Nephron progenitor cell (in vitro differentiated cells): ENCODE results near the gene FOXA1.

ENCODE experiments used
- DNase-seq: peaks from one replicate; pipeline ENCODE4 v3.0.0; 2021
- H3K27ac Mint-ChIP-seq: 2 replicates; pipeline ENCODE4 v1.8.0; 2021; ENCODE audit warnings: mild to moderate bottlenecking, moderate library complexity, mixed read lengths
- H3K27me3 Mint-ChIP-seq: 2 replicates; pipeline ENCODE4 v1.8.0; 2021; ENCODE audit warnings: mild to moderate bottlenecking, low read depth, mixed read lengths; ENCODE audit not compliant: poor library complexity
- H3K36me3 Mint-ChIP-seq: 2 replicates; pipeline ENCODE4 v1.8.0; 2021; ENCODE audit warnings: low read depth, mixed read lengths
- H3K4me1 Mint-ChIP-seq: 2 replicates; pipeline ENCODE4 v1.8.0; 2021; ENCODE audit warnings: mixed read lengths
- H3K4me3 Mint-ChIP-seq: 2 replicates; pipeline ENCODE4 v1.8.0; 2021; ENCODE audit warnings: mild to moderate bottlenecking, moderate library complexity, mixed read lengths
- H3K9me3 Mint-ChIP-seq: 2 replicates; pipeline ENCODE4 v1.8.0; 2021; ENCODE audit warnings: mild to moderate bottlenecking, moderate library complexity, mixed read lengths
- TF ChIP-seq, protein P1 (sequence below): fragments of 200-600 bp; sonication (generic); IDR thresholded peaks from 2 replicates; pipeline ENCODE4 v1.5.0; 2021; ENCODE audit warnings: antibody characterized with exemption

Gene FOXA1

DNA sequence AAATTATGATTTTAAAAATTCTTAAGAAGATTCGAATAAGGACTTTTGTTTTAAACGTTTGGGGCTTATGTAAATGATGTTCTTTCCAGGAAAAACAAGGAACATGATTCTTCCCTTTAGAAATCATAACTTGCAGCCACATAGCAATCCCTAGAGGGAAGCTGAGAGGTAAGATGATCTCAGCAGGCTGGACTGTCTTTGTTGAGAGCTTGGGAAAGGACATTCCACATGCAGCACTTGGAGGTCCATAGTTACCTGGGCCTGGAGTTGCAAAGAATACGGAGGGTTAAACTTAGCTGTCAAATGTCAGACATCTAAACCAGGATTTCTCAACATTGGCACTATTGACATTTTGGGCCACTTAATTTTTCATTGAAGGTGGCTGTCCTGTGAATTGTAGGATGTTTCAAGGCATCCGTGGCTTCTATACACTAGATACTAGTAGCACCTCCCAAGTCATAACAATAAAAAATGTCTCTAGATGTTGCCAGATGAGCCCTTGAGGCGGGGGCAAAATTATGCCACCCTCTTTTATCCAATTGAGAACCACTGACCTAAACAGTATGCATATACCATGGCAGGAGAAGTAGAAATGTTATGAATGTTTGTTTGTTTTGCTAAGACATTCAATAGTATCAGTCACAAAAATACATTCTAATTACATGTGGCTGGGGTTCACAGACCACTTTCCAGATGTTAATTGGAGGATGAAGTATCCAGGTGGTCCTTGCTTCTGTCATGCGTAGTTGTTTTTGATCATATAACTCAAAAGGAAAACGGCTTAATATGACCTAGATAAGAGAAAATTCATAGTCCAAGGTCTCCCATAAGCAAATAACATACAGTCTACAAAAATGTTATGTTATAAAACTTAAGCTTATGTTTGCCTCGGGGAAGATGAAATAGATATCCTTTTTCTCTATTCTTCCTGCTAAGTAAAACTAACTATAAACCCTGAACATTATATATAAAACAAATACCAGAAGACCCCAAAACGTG, 30.8 kb upstream of the FOXA1 start:
- TF ChIP-seq, protein P1, sequence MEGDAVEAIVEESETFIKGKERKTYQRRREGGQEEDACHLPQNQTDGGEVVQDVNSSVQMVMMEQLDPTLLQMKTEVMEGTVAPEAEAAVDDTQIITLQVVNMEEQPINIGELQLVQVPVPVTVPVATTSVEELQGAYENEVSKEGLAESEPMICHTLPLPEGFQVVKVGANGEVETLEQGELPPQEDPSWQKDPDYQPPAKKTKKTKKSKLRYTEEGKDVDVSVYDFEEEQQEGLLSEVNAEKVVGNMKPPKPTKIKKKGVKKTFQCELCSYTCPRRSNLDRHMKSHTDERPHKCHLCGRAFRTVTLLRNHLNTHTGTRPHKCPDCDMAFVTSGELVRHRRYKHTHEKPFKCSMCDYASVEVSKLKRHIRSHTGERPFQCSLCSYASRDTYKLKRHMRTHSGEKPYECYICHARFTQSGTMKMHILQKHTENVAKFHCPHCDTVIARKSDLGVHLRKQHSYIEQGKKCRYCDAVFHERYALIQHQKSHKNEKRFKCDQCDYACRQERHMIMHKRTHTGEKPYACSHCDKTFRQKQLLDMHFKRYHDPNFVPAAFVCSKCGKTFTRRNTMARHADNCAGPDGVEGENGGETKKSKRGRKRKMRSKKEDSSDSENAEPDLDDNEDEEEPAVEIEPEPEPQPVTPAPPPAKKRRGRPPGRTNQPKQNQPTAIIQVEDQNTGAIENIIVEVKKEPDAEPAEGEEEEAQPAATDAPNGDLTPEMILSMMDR: no peak
- Mint-ChIP-seq H3K27ac (no peak overlapping the region), H3K9me3 (peaks cover 24% of the 10 kb centered on the region), H3K4me3 (no peak overlapping the region), H3K27me3 (peaks cover 55% of the 10 kb centered on the region), H3K36me3 (no peaks in the 10 kb centered on the region), H3K4me1 (no peaks in the 10 kb centered on the region)
- DNase-seq: no peak

DNA sequence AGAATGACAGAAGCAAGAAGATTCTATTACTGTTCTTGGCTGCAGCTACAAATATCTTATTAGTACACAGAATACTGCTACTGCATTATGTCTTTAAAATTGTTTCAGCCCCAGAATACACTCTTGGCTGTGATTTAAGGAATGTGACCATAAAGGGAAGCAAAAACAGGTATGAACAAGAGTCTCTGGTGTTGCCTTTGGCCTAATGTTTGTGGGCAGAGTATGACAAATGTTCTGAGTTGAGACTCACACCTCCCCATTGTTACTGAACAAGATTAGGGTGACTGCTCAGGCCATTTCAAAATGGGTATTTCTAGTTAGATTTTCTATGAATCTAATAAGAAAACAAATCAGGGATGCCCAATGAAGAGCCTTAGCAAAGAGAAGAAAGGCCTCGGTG, 28.9 kb upstream of the FOXA1 start:
- no peaks in the 10 kb centered on the region for H3K36me3 Mint-ChIP-seq
- TF ChIP-seq, protein P1: no peak
- peaks cover 10% of the 10 kb centered on the region for H3K9me3 Mint-ChIP-seq
- H3K27ac Mint-ChIP-seq: no peak overlapping the region
- H3K4me3 Mint-ChIP-seq: no peak overlapping the region
- no peaks in the 10 kb centered on the region for H3K4me1 Mint-ChIP-seq
- peaks cover 61% of the 10 kb centered on the region for H3K27me3 Mint-ChIP-seq
- DNase-seq: no peak

DNA sequence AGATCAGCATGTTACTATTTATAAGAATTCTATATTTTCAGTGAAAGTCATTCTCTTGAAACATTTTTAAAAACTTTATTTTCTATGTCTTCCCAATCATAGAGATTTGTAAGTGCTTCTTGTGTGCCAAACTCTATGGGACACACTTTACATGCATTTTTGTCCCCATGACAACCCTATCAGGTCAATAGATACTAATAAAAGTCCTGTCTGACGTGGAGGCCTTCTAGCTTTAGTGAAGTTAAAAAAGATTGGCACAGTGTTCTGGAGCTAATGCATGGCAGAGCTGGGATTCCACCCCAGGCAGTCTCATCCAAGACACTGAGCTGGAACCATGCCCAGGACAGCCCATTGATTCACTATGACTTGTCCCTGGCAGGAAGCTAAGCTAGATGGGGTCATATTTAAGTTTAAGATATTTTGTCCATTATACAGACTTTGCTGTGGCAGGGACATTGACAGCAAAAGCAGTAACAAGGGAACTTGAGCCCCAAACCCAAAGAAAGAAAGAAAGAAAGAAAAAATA, 28.4 kb upstream of the FOXA1 start:
- Mint-ChIP-seq H3K36me3 (no peaks in the 10 kb centered on the region), H3K4me3 (no peak overlapping the region), H3K27ac (no peak overlapping the region), H3K27me3 (peaks cover 60% of the 10 kb centered on the region), H3K9me3 (peaks cover 5% of the 10 kb centered on the region), H3K4me1 (no peaks in the 10 kb centered on the region)
- TF ChIP-seq, protein P1: no peak
- no peak for DNase-seq

DNA sequence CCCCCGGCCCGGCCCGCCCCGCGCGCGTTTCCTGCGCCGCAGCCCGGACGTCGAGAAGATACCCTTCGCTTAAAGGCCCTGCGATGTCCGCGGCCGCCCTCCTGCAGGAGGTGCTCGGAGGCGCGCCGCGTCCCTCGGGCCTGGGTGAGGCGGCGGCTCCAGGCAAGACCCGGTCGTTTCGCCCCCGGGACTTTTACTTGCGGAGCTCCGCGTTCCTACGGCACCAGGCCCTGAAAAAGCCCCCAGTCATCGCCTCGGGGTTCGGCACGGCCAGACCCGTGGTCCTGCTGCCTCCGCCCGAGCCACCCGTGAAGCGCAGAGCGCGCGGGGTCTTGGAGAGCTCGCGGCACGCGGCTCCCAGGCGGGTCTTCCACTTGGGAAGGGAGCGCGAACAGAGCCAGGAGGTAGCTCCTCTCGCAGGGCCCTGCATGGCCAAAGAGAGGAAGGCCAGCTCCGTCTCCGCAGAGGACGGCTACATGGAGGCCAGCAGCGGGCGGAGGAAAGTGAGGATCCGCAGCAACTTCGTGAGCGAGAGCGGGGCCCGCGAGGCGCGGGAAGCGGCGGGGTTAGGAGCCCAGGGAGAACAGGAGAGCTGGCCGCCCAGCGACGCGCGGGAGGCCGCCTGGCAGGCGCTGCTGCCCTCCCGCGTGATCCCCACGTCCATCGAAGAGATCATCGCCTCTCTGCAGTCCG, 27.3 kb upstream of the FOXA1 start:
- peaks cover 7% of the 10 kb centered on the region for H3K9me3 Mint-ChIP-seq
- H3K4me3 Mint-ChIP-seq: peak overlapping the region; percentile 73
- TF ChIP-seq, protein P1: no peak
- H3K27ac Mint-ChIP-seq: no peak overlapping the region
- H3K27me3 Mint-ChIP-seq: peaks cover 54% of the 10 kb centered on the region
- H3K36me3 Mint-ChIP-seq: no peaks in the 10 kb centered on the region
- DNase-seq: peak; percentile 55
- H3K4me1 Mint-ChIP-seq: no peaks in the 10 kb centered on the region

DNA sequence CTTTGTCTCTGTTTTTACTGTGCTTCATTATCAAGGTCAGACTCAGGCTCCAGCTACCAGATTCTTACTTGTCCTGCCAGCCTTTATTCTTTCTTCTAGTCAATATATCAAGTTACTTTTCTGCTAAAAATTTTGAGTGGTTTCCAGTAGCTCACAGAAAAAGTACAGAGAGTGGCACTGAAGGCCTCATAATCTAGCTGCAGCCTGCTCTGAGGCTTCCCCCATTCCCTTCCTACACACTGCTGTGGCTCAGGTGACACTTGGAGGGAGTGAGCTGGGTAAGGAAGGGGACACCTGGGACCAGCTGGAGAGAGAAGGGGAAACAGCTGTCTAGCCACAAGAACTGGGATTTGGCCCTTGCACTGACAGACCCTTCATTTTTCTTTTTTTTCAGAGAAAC, 25.8 kb upstream of the FOXA1 start:
- H3K4me3 Mint-ChIP-seq: no peak overlapping the region
- H3K27ac Mint-ChIP-seq: no peak overlapping the region
- no peak for DNase-seq
- H3K27me3 Mint-ChIP-seq: peaks cover 54% of the 10 kb centered on the region
- no peaks in the 10 kb centered on the region for H3K4me1 Mint-ChIP-seq
- H3K9me3 Mint-ChIP-seq: peaks cover 20% of the 10 kb centered on the region
- H3K36me3 Mint-ChIP-seq: peaks cover 6% of the 10 kb centered on the region
- TF ChIP-seq, protein P1: no peak
